ENCODE measurements around the gene CC2D2B.

GRCh38 chr10:96074776-96075175, 167.0 kb downstream of the CC2D2B start:
- no peak for TF ChIP-seq CTCF (conservative IDR thresholded peaks at IDR 0.05; ENCODE audit: low read depth in 2 of 2)
- TF ChIP-seq REST (IDR thresholded peaks at IDR 0.05; ENCODE audit: unreplicated experiment): no peak
- TF ChIP-seq POLR2AphosphoS5 (IDR thresholded peaks at IDR 0.05; ENCODE audit: low read depth): no peak
- no peak for TF ChIP-seq EZH2phosphoT487 (IDR thresholded peaks at IDR 0.05; ENCODE audit: unreplicated experiment)
- TF ChIP-seq JUNB (IDR thresholded peaks at IDR 0.05; ENCODE audit: unreplicated experiment): no peak
- TF ChIP-seq CREB1 (CRISPR knock-in tag; IDR thresholded peaks at IDR 0.05; ENCODE audit: low read depth): no peak
- no peak for TF ChIP-seq ZNF114 (CRISPR knock-in tag; IDR thresholded peaks at IDR 0.05)
- no peak for TF ChIP-seq EZH2 (IDR thresholded peaks at IDR 0.05; ENCODE audit: low read depth, unreplicated experiment)
- no peak for TF ChIP-seq ETS1 (IDR thresholded peaks at IDR 0.05)
- TF ChIP-seq NANOG (IDR thresholded peaks at IDR 0.05; ENCODE audit: borderline replicate concordance): no peak
- no peak for TF ChIP-seq STAT1 (IDR thresholded peaks at IDR 0.05; ENCODE audit: unreplicated experiment)
- TF ChIP-seq ZNF331 (CRISPR knock-in tag; IDR thresholded peaks at IDR 0.05; ENCODE audit: low read depth): no peak
- TF ChIP-seq ZNF462 (CRISPR knock-in tag; IDR thresholded peaks at IDR 0.05): no peak

Measured in GM23338 (cell line).